Activated CD8-positive, alpha-beta T cell treated with anti-CD3 and anti-CD28 coated beads, Interleukin-2, amount 10 ng/mL, durations not matched to agents 7 days and 5 days (primary cell): Measurements from ENCODE around the gene RORC. TPM values are rescaled to one million over a fixed set of nuclear protein-coding genes. Genes with fewer than 3 reads are reported as not detected.

Experiments
- ATAC-seq: fragments of 150-1000 bp; cut with Tn5 transposase; one replicate; pipeline ENCODE4 v1.10.0; 2021; ENCODE audit warnings: moderate library complexity
- CTCF ChIA-PET: fragments of 350-600 bp; sonication (Branson Sonifier 250); formaldehyde crosslinking; loops from one replicate; lab custom pipeline; 2021; ENCODE audit warnings: antibody characterized with exemption; lab: Charles Lee
- POLR2A ChIA-PET: fragments of 350-600 bp; sonication (Branson Sonifier 250); formaldehyde crosslinking; loops from one replicate; lab custom pipeline; 2021; ENCODE audit warnings: antibody characterized with exemption; lab: Charles Lee
- DNase-seq: peaks from one replicate; pipeline ENCODE4 v3.0.0-alpha.2; 2020
- H3K27ac Mint-ChIP-seq: one replicate; pipeline ENCODE4 v1.8.0; 2021; ENCODE audit warnings: mild to moderate bottlenecking, mixed read lengths
- H3K27me3 Mint-ChIP-seq: one replicate; pipeline ENCODE4 v1.8.0; 2021; ENCODE audit warnings: low read depth, mixed read lengths
- H3K36me3 Mint-ChIP-seq: one replicate; pipeline ENCODE4 v1.8.0; 2021; ENCODE audit warnings: low read depth, mixed read lengths
- H3K4me1 Mint-ChIP-seq: one replicate; pipeline ENCODE4 v1.8.0; 2021; ENCODE audit warnings: low read depth, mixed read lengths
- H3K4me3 Mint-ChIP-seq: one replicate; pipeline ENCODE4 v1.8.0; 2021; ENCODE audit warnings: mild to moderate bottlenecking, mixed read lengths
- H3K9me3 Mint-ChIP-seq: one replicate; pipeline ENCODE4 v1.8.0; 2022; ENCODE audit warnings: mixed read lengths; ENCODE audit not compliant: insufficient read depth
- total RNA-seq, 2 experiments: library from RNA; stranded (reverse); gene quantifications; one replicate each; pipeline ENCODE4 v1.2.3, GENCODE V29; 2021

The RORC gene
- total RNA-seq, 2 experiments from 2014 or later, result 2.4 to 2.7 TPM

- Mint-ChIP-seq H3K9me3 (no peaks in the 10 kb centered on the region), H3K4me3 (no peak overlapping the region), H3K27me3 (peaks cover 11% of the 10 kb centered on the region), H3K27ac (no peak overlapping the region), H3K4me1 (peaks cover 6% of the 10 kb centered on the region), H3K36me3 (no peaks in the 10 kb centered on the region)
- ATAC-seq (no peak), DNase-seq (no peak)
- ChIA-PET CTCF (no interaction called here), POLR2A (interaction anchor here (0.6 kb wide), 1 partner anchor 104 kb away, joined by 3 read pairs; no protein-coding TSS in a partner anchor)
These were observed 29.8 kb downstream of the RORC start for GRCh38 chr1:151801846-151802245.

- POLR2A ChIA-PET, result interaction anchor here (0.6 kb wide), 1 partner anchor 104 kb away, joined by 3 read pairs; no protein-coding TSS in a partner anchor
- DNase-seq (no peak), ATAC-seq (no peak)
- no peak overlapping the region for H3K27ac Mint-ChIP-seq
- no peaks in the 10 kb centered on the region for H3K36me3 Mint-ChIP-seq
- H3K4me1 Mint-ChIP-seq, result peaks cover 6% of the 10 kb centered on the region
- CTCF ChIA-PET, result no interaction called here
- no peak overlapping the region for H3K4me3 Mint-ChIP-seq
- H3K9me3 Mint-ChIP-seq, result no peaks in the 10 kb centered on the region
- peaks cover 7% of the 10 kb centered on the region for H3K27me3 Mint-ChIP-seq
These were observed 30.2 kb downstream of the RORC start for GRCh38 chr1:151801310-151801820.

- no peak for ATAC-seq
- CTCF ChIA-PET, result interaction anchor here (2.3 kb wide), 1 partner anchor 36 kb away, joined by 9 read pairs; no protein-coding TSS in a partner anchor
These were observed 30.8 kb downstream of the RORC start for GRCh38 chr1:151800830-151801229.

GRCh38 chr1:151799179-151800022, 32.2 kb downstream of the RORC start:
- CTCF ChIA-PET, result interaction anchor here (1.2 to 2.3 kb wide), 2 partner anchors 10 to 37 kb away, joined by 4 to 9 read pairs; partner anchors contain the start of gene TDRKH
- POLR2A ChIA-PET, result no interaction called here
- peaks cover 6% of the 10 kb centered on the region for H3K4me1 Mint-ChIP-seq
- no peak for ATAC-seq
- peaks cover 6% of the 10 kb centered on the region for H3K27me3 Mint-ChIP-seq
- H3K36me3 Mint-ChIP-seq, result no peaks in the 10 kb centered on the region
- no peak overlapping the region for H3K27ac Mint-ChIP-seq
- no peaks in the 10 kb centered on the region for H3K9me3 Mint-ChIP-seq
- DNase-seq, result no peak
- H3K4me3 Mint-ChIP-seq, result no peak overlapping the region

More at GRCh38 chr1:151800830-151801229, 30.8 kb downstream of the RORC start:
- Mint-ChIP-seq H3K27ac (no peak overlapping the region), H3K36me3 (no peaks in the 10 kb centered on the region), H3K27me3 (peaks cover 6% of the 10 kb centered on the region), H3K4me1 (peaks cover 6% of the 10 kb centered on the region), H3K4me3 (no peak overlapping the region), H3K9me3 (no peaks in the 10 kb centered on the region)
- no peak for DNase-seq
- POLR2A ChIA-PET, result no interaction called here

GRCh38 chr1:151798571-151798970, 33.0 kb downstream of the RORC start:
- peaks cover 6% of the 10 kb centered on the region for H3K4me1 Mint-ChIP-seq
- no peaks in the 10 kb centered on the region for H3K36me3 Mint-ChIP-seq
- H3K9me3 Mint-ChIP-seq, result no peaks in the 10 kb centered on the region
- DNase-seq (no peak), ATAC-seq (no peak)
- peaks cover 6% of the 10 kb centered on the region for H3K27me3 Mint-ChIP-seq
- ChIA-PET CTCF (interaction anchor here (1.2 kb wide), 1 partner anchor 9 kb away, joined by 4 read pairs; the partner anchor contains the start of gene TDRKH), POLR2A (no interaction called here)
- H3K27ac Mint-ChIP-seq, result no peak overlapping the region
- H3K4me3 Mint-ChIP-seq, result no peak overlapping the region

- peaks cover 3% of the 10 kb centered on the region for H3K36me3 Mint-ChIP-seq
- peaks cover 27% of the 10 kb centered on the region for H3K4me1 Mint-ChIP-seq
- no peaks in the 10 kb centered on the region for H3K27me3 Mint-ChIP-seq
- no peaks in the 10 kb centered on the region for H3K9me3 Mint-ChIP-seq
- peak; percentile 6 for ATAC-seq
- ChIA-PET POLR2A (interaction anchor here (0.6 to 2.5 kb wide), 2 partner anchors 12 to 28 kb away, joined by 3 to 15 read pairs; partner anchors contain the start of gene MRPL9), CTCF (interaction anchor here (2.0 kb wide), 1 partner anchor 197 kb away, joined by 5 read pairs; no protein-coding TSS in a partner anchor)
- DNase-seq, result no peak
- H3K27ac Mint-ChIP-seq, result peak overlapping the region; percentile 89
- peak overlapping the region; percentile 94 for H3K4me3 Mint-ChIP-seq
These were observed 40.5 kb downstream of the RORC start for GRCh38 chr1:151790940-151791651.

- Mint-ChIP-seq H3K4me3 (peak within 1 kb of the TSS; percentile 94), H3K27me3 (no peaks in the 10 kb centered on the region), H3K36me3 (peaks cover 3% of the 10 kb centered on the region), H3K27ac (peak within 1 kb of the TSS; percentile 89), H3K4me1 (peaks cover 27% of the 10 kb centered on the region), H3K9me3 (no peaks in the 10 kb centered on the region)
- ChIA-PET POLR2A (interaction anchor here (0.6 to 2.5 kb wide), 3 partner anchors 13 to 27 kb away, joined by 3 to 15 read pairs (median 4); partner anchors contain the start of gene MRPL9), CTCF (interaction anchor here (0.6 to 2.0 kb wide), 13 partner anchors 8 to 197 kb away, joined by 3 to 9 read pairs (median 4); partner anchors contain the start of gene MRPL9)
- peak; percentile 98 for ATAC-seq
- DNase-seq, result peak; percentile 99
These were observed 41.3 kb downstream of the RORC start, which contains the start of gene TDRKH for GRCh38 chr1:151790071-151790939. TDRKH (minus strand) TSS chr1:151790500; CDS start chr1:151783022, 7,478 bp downstream.

GRCh38 chr1:151787689-151788088, 43.9 kb downstream of the RORC start:
- CTCF ChIA-PET, result interaction anchor here (1.2 kb wide), 1 partner anchor 24 kb away, joined by 3 read pairs; the partner anchor contains the start of gene MRPL9
- Mint-ChIP-seq H3K36me3 (peaks cover 2% of the 10 kb centered on the region), H3K9me3 (no peaks in the 10 kb centered on the region), H3K27me3 (no peaks in the 10 kb centered on the region), H3K27ac (no peak overlapping the region), H3K4me1 (peaks cover 27% of the 10 kb centered on the region), H3K4me3 (no peak overlapping the region)
- DNase-seq (no peak), ATAC-seq (no peak)
- POLR2A ChIA-PET, result interaction anchor here (0.7 kb wide), 1 partner anchor 1201 kb away, joined by 5 read pairs; no protein-coding TSS in a partner anchor

GRCh38 chr1:151783796-151784195, 47.8 kb downstream of the RORC start:
- Mint-ChIP-seq H3K27me3 (no peaks in the 10 kb centered on the region), H3K4me3 (no peak overlapping the region), H3K9me3 (no peaks in the 10 kb centered on the region), H3K27ac (no peak overlapping the region), H3K36me3 (peaks cover 4% of the 10 kb centered on the region), H3K4me1 (peaks cover 4% of the 10 kb centered on the region)
- DNase-seq (no peak), ATAC-seq (no peak)
- ChIA-PET POLR2A (no interaction called here), CTCF (interaction anchor here (0.8 kb wide), 1 partner anchor 249 kb away, joined by 3 read pairs; no protein-coding TSS in a partner anchor)

- no peaks in the 10 kb centered on the region for H3K9me3 Mint-ChIP-seq
- H3K36me3 Mint-ChIP-seq, result peaks cover 9% of the 10 kb centered on the region
- DNase-seq (no peak), ATAC-seq (no peak)
- H3K4me3 Mint-ChIP-seq, result no peak overlapping the region
- H3K27ac Mint-ChIP-seq, result no peak overlapping the region
- no peaks in the 10 kb centered on the region for H3K27me3 Mint-ChIP-seq
- ChIA-PET POLR2A (no interaction called here), CTCF (interaction anchor here (0.8 kb wide), 1 partner anchor 248 kb away, joined by 3 read pairs; no protein-coding TSS in a partner anchor)
- H3K4me1 Mint-ChIP-seq, result peaks cover 2% of the 10 kb centered on the region
These were observed 48.9 kb downstream of the RORC start for GRCh38 chr1:151782741-151783140.
